Inferior parietal cortex (tissue), 1 donor: ENCODE results near the gene TBXA2R.
"Not testable (repeated sequence)": the region's sequence is repeated elsewhere in the genome, so short reads cannot be mapped to it uniquely, and the experiment has no call there.

Experiments used
- DNase-seq: peaks from one replicate; pipeline ENCODE4 v3.0.0-alpha.2; 2016; ENCODE audit errors: extremely low spot score

Gene TBXA2R

DNA sequence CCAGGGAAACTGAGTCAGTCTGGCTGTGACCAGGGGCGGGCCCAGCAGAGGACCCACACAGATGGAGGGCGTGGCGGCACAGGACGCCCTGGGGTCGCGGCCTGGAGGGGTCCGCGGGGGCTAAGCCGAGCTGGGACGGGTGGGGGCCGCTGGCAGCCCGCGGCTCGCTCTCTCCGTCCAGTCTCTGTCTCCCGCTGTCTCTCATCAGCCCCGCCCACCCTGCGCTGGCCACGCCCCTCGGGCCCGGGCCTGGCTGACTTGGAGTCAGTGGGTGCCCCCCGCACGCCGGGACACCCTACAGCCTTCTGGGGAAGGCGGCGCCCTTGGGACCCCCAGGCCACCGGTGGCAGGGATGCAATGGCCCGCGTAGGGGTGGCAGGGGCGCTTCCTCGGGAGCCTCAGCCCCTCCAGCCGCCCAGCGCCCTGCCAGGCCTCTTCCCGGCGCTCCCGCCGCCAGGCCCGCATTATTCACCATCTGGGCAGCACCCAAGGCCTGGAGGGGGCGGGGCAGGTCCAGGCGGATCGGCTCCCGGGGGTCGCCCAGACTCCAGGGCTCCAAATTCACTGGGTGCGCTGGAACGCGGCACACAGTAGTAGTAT lies at the start of gene TBXA2R:
TBXA2R (minus strand) TSS at position 186 of the 600 bp plus-strand sequence. CDS start 6,241 bp downstream, outside the sequence.
- no peak for DNase-seq

DNA sequence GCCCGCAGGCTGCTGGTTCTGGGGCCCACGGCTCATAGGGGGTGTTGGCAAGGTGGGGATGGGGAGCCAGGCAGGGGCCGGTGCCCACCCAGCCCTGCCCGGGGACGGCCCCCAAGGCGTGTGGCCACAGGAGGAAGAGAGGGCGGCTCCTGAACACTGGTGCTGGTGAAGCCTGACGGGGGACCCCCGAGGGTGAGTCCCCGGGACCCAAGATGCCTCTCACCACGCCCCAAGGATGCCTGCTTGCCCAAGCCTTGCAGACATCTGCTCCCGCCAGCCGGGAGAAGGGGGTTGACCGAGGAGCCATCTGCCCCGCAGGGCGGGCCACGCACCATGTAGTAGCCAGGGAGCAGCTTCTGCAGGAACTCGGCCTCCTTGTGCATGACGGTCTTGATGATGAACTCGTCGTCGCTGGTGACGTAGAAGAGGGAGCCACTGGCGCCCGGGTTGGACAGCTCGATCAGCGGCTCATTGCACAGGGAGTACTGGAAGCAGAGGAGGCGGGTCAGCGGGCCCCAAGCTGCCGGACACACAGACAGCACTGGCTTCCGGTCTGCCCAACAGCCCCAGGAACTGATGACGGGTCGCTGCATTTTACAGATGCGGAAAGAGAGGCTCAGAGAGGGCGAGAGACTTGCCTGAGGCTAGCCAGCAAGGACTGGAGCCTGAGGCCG lies 49.5 kb upstream of the TBXA2R start:
- DNase-seq, result no peak

DNA sequence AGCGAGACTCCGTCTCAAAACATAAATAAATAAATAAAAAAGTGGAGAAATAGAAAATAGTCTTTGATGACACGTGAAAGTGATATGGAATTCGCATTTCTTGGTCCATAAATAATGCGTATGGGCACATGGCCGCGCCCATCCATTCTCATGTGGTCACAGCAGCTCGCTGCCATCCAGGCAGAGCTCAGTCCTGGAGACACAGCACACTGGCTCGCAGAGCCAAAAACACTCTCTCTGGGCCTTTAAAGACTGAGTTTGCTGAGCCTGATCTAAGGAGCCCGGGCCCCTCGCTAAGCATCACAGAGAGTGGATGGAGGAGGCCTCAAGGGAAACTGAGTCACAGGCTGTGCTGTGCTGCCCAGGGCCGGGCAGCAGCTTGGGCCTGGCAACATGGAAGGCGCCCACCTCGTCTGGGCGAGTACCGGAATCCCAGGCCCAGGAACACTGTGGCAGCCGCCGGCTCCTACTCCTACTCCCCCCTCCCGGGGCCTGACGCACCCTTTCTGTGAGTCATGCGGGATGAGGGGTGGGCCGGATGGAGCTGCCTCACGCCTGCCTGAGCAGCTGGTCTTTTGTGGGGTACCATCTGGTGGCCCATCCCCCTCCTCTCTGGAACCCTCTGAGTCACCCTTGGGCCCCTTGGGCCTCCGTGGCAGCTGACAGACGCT lies 48.9 kb upstream of the TBXA2R start:
- peak; percentile 51 for DNase-seq

DNA sequence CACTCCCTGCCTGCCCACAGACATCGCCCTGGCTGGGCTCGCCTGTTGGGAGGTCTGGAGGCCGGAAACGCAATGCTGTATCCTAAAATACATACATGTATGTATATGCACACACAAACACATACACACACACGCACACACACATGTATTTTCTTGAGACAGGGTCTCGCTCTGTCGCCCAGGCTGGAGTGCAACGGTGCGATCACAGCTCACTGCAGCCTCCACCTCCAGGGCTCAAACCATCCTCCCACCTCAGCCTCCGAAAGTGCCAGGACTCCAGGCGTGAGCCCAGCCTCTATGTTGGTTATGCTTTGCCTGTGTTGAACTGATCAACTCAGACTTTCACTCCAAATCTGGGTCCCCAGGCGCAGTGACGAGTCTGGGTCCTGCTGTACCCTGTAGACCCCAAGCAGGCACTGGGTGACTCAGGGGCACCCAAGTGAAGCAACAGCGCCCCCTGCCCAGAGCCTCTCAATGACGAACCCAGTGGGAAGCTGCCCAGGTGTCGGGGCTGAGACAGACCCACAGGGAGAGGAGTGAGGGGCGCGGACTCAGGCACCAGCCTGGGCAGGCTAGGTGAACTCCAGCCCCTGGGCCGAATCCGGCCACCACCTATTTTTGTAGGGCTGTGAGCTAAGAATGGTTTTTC lies 47.3 kb upstream of the TBXA2R start:
- DNase-seq, result no peak

DNA sequence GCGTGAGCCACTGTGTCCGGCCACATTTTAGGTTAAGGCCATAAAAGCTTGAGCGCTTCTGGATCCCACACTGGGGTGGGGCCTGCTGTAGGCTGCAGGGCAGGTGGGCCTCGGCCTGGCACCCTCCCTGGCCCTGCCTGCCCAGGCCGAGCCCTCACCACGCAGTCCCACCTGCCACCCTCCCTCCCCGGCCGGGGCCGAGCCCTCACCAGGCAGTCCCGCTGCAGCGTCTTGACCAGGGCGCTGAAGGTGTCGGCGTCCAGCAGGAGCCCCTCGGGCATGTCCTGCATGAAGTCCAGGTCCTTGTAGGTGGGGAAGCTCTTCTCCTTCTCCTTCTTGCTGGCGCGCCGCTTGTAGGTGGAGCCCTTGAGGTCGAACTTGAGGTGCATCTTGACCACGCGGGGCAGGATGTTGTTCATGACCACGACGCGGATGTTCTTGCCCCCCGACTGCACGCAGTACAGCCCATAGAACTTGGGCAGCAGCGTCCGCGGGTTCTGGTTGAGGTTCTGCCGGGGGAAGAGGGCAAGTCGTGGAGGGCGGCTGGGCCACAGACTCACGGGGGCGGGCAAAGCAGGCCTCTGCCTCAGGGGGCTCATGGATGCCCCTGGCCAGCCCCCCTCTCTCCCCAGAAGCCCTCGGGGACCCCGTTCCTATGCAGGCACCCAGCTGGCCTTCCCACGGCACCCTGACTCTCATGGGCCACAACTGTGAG lies 46.6 kb upstream of the TBXA2R start:
- no peak for DNase-seq

DNA sequence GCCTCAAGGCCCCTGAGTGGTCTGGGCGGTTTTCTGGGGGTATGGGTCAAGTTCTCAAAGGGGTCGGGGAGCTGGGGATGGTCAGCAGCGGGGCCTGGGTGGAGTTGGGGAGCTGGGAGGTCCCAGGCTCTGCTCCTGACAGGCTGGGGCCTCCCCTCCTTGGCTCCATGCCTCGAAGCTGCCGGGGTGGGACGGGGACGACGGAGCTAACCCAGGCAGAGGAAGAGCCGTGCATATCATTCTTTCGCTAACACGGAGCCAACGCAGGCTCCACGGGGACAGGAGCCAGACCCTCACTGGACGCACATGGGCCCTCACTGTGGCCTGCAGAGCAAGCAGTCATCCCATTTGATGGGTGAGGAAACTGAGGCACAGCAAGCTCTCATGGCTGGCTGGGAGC lies 45.7 kb upstream of the TBXA2R start:
- no peak for DNase-seq

DNA sequence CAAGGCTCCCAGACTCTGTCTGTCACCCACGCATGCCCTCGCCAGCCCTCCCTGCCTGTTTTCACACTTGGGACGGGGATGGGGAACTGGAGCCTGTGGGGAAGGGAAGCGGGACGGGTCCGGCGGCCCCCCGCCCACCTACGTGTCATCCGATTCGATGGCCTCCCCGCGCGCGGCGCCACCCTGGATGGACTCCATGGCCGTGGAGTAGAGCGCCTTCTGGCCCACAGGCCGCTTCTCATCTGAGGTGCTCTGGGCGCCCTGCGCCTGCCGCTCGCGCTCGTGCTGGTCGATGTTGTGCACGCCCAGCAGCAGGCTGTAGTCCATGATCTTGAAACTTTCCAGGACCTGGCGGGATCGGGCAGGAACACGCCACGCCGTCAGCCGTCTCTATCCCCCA lies 45.0 kb upstream of the TBXA2R start:
- no peak for DNase-seq

DNA sequence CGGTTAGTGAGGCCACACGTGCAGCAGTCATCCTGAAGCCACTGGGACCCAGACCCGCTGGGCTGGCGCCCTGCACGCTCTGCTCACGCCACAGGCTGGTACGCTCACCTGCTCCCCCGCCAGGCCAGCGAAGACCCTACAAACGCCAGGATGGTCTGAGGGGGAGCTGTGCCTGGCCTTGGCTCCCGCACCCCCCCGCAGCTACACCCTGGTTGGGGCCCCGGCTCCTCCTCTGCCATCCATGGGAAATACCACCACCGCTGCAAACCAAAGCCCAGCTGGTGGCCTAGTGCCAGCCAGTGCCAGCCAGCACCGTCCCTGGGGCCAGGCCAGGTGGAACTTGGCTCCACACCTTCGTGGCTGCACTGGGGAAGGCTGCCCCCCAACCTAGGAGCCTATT lies 43.2 kb upstream of the TBXA2R start:
- no peak for DNase-seq

DNA sequence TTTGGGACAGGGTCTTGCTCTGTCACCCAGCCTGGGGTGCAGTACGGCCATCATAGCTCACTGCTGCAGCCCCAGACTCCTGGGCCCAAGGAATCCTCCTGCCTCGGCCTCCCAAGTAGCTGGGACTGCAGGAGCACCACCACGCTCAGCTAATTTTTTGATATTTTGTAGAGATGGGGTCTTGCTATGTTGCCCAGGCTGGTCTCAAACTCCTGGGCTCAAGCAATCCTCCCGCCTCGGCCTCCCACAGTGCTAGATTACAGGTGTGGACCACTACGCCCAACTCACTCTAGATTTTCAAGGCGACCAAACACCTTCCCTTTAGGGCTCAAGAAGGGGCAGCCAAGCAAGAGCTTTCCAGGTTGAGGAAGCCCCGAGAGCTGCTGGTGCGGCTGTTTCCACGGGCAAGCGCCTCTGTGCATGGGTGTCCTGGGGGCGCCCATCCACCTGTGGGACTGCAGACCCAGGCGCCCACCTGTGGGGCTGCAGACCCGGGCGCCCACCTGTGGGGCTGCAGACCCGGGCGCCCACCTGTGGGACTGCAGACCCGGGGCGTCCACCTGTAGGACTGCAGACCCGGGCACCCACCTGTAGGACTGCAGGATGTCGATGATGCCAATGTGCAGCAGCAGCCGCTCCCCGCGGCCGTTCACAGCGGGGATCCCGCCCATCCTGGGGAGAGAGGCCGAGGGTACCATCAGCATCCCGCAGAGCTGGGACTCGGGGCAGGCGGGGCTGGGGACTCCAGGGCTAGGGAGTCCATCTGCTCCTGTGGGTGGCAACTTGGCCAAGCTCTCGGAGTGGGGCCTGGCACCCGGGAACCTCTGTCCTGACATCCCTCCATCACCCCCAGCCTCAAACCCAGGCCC lies 41.6 kb upstream of the TBXA2R start:
- no peak for DNase-seq

DNA sequence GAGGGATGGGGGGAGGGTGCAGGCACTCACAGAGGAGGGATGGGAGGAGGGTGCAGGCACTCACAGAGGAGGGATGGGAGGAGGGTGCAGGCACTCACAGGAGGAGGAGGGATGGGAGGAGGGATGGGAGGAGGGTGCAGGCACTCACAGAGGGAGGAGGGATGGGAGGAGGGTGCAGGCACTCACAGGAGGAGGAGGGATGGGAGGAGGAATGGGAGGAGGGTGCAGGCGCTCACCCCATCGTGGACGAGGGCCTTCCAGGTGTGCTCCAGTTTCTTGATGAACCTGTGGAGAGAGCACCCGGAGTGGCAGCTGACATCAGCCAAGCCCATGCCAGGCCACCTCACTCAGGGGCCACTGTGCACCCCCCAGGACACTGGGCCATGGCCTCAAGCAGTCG lies 40.4 kb upstream of the TBXA2R start:
- DNase-seq, result not testable (repeated sequence)

DNA sequence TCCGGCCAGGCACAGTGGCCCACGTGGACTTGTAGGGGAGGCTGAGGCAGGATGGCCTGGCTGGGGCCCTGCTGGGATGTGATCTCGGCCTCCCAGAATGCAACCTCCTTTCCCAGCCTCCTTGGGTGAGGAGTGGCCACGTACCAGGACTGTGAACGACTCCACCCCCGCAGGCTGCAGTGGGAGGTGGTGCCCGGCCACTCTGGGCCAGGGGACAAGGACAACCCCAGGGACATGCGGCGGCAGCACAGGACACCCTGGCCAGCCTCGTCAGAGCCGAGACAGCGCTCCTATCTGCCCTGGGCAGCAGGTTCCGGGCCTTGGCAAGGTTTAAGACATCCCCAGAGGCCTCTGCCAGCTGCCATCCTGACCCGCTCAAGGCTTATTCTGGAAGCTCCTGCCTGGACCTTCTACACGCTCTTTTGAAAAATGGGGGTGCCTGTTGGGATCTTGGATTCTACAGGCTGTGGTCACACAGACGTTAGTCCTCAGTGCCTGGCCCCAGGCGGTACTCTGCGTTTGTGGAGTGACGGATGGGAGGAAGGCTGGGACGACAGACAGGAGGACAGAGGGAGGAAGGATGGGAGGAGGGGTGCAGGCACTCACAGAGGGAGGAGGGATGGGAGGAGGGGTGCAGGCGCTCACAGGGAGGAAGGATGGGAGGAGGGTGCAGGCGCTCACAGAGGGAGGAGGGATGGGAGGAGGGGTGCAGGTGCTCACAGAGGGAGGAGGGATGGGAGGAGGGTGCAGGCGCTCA lies 39.8 kb upstream of the TBXA2R start:
- no peak for DNase-seq

DNA sequence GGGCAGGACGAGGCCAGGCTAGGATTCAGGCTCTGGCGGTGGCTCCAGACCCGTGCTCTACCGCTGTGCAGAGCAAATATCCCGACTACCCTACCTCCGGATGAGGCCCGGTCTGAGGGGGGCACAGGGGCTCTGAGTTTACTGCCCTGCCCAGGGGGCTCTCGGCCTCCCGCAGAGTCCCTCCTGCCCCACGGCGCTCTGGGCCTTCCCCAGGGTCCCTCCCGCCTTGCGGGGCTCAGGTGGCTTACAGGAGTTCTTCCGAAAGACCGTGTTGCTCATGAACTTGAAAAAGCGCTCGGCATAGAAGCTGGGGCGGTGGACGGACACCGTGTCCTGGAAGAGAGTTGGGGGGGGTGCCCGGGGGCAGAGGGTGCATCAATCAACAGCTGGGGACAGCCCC lies 39.1 kb upstream of the TBXA2R start:
- DNase-seq, result no peak

DNA sequence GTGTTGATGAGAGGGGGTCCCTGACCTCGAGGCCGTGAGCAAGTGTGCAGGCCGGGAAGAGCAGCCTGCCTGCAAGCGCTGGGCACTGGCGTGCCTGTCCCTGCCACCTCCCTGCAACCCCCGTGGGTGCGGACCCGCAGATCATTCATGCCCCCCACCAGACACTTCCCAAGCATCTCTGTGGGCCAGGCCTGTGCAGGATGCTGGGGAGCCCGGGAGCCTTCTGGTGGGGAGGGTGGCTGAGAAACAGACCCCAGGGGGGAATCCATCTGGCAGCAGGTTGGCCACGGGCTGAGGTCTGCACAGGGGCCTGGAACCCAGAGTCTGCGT lies 38.4 kb upstream of the TBXA2R start:
- DNase-seq, result no peak

DNA sequence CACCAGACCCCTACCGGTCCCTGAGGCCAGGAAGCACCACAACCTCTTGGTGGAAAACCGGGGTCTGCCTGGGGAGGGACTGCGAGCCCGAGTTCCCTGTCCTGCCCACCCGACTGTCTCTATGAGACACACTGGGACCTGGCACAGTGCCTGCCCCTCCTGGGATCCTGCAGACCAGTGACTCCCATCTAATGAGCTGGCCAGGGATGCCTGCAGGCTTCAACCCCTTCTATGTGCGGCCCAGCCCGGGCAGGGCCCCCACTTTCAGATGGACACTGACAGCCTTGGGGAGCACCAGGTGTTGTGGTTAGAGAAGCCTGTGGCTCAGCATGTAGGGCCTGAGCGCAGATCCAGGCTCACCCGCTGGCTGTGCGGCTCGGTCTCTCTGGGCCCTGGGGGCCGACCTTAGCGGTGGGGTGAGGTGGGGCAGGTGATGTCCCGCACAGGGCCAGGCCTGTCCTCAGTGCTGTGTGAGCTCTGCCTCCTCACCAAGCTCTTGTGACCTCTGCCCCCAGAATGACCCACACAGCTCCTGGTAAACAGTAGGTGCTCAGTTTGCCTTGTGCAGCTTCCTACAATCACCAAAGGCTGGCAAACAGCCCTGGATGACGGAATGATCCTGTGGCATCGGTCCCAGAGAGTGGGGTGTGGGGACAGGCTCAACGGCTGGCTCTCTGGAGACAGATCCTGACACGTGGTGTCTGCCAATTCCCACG lies 37.8 kb upstream of the TBXA2R start:
- DNase-seq, result peak; percentile 97

DNA sequence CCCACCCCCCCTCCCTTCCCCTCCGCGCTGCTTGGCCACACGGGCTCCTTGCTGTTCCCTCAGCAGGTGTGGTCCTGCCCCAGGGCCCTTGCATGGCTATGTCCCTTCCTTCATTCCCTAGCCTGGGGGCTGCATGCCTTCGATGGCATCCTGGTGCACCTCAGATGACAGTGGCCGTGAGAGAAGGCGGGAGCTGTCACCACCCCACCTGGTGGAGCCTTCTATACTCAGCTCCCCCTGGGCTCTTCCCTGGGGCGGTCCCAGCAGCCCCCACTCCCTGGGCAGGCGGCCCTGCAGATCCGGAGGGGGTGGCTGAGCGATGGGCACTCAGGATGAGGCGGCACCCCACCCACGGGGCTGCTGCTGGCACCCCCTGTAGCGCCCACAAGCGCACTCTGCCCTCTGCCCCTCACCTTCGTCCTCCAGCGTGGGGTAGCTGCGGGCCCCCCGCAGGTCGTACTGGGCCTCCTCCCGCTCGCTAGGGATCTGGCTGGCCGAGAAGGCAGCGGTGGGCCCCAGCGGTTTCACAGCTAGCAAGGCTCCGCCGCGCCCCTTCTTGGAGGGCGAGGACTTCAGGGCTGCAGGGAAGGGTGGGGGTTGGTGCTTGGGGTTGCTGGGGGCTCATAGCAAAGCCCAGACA lies 37.1 kb upstream of the TBXA2R start:
- no peak for DNase-seq

DNA sequence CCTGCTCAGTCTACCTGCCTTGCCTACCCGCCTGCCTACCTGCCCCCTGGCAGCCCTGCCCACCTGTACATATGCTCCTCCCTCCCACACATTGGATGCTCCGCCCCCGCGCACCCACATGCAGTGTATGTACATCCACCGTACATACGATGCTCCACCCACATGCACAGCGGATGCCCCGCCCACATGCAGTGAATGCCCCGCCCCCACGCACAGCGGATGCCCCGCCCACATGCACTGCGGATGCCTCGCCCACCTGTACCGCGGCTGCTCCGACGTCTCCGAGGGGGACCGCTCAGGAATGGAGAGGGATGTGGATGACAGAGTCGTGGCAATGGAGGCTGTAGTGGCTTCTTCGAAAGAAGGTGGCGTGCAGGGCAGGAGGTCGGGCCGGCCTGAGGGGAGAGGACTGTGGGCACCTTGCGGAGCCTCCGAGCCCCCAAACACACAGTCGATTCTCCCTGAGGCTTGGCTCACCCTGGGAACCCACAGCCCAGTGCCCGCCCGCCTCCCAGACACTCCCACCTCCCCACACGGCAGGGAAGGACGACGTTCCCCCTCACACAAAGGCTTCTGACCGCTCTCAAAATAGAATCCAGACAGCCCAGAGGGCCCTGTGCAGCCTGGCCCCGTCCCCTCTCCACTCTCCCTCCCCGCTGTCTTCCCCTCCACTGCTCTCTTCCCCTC lies 36.5 kb upstream of the TBXA2R start:
- no peak for DNase-seq

DNA sequence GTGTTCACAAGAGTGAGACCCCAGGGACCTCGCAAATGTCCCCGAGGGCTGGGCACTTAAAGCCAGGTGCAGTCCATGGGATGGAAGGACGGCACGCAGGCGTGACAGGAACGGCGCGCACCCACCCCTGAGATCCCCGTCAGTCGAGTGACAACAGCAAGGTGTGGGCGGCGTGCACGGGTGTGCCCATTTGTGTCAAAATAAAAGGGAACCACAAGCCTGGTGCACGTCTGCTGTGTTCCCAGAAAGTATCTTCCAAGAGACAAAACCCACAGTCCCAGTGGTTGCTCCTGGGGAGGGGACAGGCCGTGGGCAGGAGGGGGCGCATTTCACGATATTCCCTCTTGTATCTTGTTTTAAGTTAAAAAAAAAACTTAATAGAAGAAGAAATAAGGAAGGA lies 35.6 kb upstream of the TBXA2R start:
- DNase-seq, result no peak

DNA sequence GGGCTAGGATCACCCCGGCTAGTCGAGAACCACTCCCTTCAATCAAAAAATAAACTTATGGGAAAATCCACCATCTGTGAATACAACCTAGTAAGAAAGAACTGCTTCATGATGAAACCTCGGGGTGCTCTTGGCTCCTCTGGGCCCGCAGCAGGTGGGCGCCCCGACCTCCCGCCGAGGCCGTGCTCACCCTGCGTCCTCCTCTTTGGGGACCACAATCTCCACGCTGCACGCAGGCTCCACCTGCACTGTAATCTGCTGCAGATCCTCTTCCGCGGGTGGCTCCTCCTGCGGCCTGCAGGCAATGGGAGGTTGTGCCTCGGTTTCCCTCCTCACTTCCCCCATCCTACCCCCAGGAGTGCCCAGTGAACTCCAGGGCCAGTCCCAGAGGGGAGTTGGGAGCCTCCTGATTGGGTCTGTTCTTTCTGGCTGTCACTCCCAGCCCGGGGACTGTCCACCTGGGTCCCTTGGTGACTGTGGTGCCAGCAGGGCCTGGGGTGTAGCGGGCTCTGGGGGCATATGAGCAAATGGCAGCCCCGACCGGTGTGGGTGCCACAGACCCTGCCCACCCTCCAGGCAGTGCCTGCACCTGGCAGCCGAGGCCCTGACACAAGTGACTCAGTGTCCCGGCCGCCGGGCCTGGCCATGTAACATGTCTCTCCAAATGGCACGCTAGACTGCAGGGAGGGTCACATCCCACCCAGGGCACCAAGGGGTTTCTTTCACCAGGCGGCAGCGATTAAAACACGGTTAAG lies 35.0 kb upstream of the TBXA2R start:
- no peak for DNase-seq
